Head of caudate nucleus (tissue), 42 donors: ENCODE measurements around the gene DNM2.
A peak's percentile ranks its signal among the peaks of the same experiment; 100 is the strongest.
"Not testable (repeated sequence)": the region's sequence is repeated elsewhere in the genome, so short reads cannot be mapped to it uniquely, and the experiment has no call there.

Experiments
- DNase-seq, 42 donors: peaks; one replicate each; pipeline versions ENCODE4 v3.0.0 to v3.0.0-alpha.2; 2020 to 2021; ENCODE audit warnings: mixed read lengths in 7 of 42
- intact Hi-C: fragments of 100-400 bp; cut with DNase I; formaldehyde crosslinking; loops from one replicate; pipeline ENCODE4 v1.15.0; 2022

The DNM2 gene

GRCh38 chr19:10746437-10746836 is 28.6 kb downstream of the DNM2 start:
- intact Hi-C loops, DNase-seq: not testable (repeated sequence)

GRCh38 chr19:10747271-10747670 is 29.4 kb downstream of the DNM2 start:
- intact Hi-C loops = no loop called here
- DNase-seq = no peak

- intact Hi-C loops = no loop called here
- no peak for DNase-seq
Observed at GRCh38 chr19:10747674-10748073, 29.8 kb downstream of the DNM2 start.

GRCh38 chr19:10748195-10748926 is 30.5 kb downstream of the DNM2 start:
- DNase-seq = no peak
- intact Hi-C loops = no loop called here

- peak in 25 of 42 donors; percentile 46 to 83 (median 61) for DNase-seq
- intact Hi-C loops = no loop called here
Observed at GRCh38 chr19:10748927-10749434, 31.1 kb downstream of the DNM2 start.

- intact Hi-C loops = no loop called here
- DNase-seq = no peak
Observed at GRCh38 chr19:10749435-10750384, 31.8 kb downstream of the DNM2 start.

- DNase-seq = peak in 4 of 42 donors; percentile 36 to 67 (median 42)
- intact Hi-C loops = no loop called here
Observed at GRCh38 chr19:10751109-10751953, 33.5 kb downstream of the DNM2 start.

- intact Hi-C loops = no loop called here
- DNase-seq = peak; percentile 67 to 93 (median 86)
Observed at GRCh38 chr19:10752237-10752912, 34.5 kb downstream of the DNM2 start.

- intact Hi-C loops = no loop called here
- DNase-seq = no peak
Observed at GRCh38 chr19:10752913-10753704, 35.2 kb downstream of the DNM2 start.

GRCh38 chr19:10756371-10756770 is 38.5 kb downstream of the DNM2 start:
- intact Hi-C loops = no loop called here
- DNase-seq = no peak

GRCh38 chr19:10756791-10757190 is 38.9 kb downstream of the DNM2 start:
- no peak for DNase-seq
- intact Hi-C loops = no loop called here

GRCh38 chr19:10758050-10758449 is 40.2 kb downstream of the DNM2 start:
- intact Hi-C loops, DNase-seq: not testable (repeated sequence)

- intact Hi-C loops = no loop called here
- DNase-seq = no peak
Observed at GRCh38 chr19:10758978-10759377, 41.1 kb downstream of the DNM2 start.

GRCh38 chr19:10760273-10760944 is 42.5 kb downstream of the DNM2 start:
- intact Hi-C loops = no loop called here
- DNase-seq = peak in 30 of 42 donors; percentile 37 to 86 (median 67)

GRCh38 chr19:10761443-10762250 is 43.8 kb downstream of the DNM2 start:
- peak in 34 of 42 donors; percentile 47 to 82 (median 64) for DNase-seq
- intact Hi-C loops = no loop called here

GRCh38 chr19:10762656-10763055 is 44.8 kb downstream of the DNM2 start:
- intact Hi-C loops = no loop called here
- no peak for DNase-seq
